Right forelimb (tissue), 1 donor: ENCODE data around the gene TMEM151B.

Experiments used
- DNase-seq: peaks from one replicate; pipeline ENCODE4 v3.0.0-alpha.2; 2018

Gene TMEM151B

DNA sequence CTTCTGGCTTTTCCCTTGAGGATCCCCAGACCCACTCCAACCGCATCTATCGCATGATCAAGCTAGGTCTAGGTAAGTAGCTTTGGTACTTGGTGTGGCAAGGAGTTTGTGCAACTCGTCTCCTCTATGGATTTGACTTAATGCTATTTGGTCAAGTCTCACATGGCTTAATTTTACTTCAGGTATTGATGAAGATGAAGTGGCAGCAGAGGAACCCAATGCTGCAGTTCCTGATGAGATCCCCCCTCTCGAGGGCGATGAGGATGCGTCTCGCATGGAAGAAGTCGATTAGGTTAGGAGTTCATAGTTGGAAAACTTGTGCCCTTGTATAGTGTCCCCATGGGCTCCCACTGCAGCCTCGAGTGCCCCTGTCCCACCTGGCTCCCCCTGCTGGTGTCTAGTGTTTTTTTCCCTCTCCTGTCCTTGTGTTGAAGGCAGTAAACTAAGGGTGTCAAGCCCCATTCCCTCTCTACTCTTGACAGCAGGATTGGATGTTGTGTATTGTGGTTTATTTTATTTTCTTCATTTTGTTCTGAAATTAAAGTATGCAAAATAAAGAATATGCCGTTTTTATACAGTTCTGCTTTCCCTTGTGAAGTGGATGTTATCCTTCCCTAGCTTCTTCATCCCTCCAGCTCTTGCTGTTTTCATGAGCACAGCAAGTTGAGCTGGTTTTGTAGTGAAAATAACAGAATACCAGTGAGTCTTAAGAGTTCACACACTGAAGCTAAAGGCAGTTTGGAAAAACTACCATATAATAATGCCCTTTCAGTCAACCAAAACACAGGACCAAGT, 16.7 kb upstream of the TMEM151B start:
- no peak for DNase-seq

DNA sequence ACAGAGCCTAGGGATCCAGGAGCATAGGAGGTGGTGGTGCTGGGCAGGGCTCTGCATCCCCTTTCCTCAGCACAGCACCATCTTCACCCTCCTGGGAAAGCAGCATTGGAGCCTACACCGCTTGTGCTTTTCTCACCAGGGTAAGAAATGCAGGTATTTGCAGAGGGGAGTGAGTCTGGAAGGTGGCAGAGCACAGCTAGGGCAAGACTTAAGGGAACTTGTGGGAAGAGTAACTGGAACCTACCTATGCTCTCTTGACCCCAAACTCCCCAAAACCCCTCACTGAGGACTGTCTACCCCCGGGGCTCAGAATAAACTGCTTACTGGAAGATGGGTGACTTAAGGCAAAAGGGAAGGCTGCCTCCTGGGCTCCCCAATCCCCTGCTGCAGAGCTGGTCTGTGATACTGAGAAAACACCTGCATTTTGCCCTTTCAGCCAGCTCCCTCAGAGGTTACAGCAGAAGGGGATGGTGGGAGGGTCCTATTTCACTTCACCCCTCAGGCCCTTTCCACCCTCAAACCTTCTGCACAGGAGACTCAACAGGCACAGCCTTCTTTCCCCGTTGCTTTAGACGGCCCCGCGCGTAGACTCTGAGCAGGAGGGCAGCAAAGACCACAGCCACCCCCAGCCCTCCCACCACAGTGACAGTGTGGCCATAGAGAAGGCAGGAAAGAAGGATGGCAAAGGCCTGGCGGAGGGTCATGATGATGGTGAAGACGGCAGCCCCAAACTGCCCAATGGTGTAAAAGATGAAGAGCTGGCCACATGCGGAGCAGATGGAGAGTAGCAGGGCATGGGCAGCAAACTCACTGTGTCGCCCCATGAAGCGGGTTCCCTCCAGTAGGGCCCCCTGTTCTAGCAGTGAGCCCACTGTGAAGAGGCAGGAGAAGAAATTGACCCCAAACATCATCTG, 15.8 kb upstream of the TMEM151B start:
- DNase-seq = no peak

DNA sequence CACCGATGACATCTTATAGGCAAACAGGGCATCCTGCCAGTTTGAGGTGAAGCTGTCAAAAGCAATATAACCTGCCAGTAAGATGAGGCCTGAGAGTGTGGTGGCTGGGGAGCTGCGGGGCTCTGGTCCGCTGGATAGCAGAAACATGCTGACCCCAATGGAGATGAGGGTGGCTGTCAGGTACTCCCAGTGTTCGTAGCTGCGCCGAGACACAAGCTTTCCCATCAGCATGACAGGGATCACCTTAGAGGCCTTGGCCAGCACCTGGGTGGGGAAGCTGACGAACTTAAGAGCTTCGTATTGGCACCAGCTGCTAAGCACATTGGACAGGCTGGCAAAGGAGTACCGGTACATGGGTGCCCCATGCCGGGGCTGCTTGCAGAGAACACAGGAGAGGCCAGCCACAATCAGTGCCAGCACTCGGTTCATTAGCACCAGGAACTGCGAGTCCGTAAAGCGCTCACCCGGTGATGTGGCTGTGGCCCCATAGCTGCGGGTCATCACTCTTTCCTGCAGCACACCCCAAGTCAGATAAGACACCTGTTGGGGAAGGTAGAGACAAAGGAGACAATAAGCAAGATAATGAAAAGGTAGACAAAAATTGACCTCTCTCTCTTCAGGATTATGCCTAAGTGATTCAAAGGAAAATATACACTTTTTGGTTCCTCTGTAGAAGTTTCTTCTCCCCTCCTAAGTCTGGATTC, 15.0 kb upstream of the TMEM151B start:
- DNase-seq = no peak

DNA sequence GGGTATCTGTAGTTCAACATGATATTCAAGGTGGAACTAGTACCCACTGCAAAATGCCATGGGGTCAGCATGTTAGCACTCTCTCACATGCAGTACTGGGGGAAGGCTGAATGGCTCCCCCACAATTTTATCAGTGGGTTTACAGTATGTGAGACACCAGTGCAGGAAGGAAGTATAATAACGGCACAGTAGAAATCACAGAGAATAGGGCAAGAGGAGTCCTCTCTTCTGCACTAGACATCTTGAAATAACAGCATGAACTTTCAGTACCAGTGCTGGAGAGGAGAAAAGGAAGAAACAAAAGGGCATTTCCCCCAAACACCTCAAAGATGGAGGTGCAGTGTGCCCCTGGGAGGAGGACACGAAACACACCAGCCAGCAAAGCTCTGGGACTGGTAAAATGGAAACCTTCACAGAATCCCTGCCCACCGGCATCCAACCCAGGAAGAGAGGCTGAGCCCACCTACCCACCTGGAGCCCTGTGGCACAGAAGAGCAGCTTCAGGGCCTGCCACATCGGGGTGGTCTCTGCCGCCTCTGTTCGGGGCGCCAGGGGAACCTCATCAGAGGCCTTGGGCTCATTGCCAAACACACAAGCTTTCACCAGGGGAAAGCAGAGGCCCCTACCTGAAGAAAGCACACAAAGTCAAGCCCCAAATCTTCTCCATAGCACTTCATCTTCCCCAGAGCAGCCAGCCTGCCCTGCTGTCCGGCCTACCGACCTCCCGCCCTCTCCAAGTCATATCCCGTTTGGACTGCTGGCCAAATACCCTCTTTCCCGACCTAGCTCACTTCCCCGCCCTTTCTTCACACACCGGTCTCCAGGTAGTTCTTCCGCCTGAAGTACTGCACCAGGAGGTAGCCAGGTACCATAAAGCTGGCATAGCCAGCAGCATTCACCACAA, 14.1 kb upstream of the TMEM151B start:
- DNase-seq = no peak

DNA sequence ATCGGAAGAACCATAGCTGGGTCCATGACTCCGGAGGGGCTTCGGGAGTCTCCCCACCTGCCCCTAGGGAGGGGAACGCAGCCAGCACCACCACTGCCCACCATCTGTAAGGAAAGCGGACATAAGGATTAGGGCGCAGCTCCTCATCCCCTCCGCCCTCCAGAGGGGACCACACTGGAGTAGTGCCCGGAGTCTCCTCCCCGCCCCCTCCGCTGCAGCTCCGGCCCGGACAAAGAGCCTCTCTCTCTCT, 13.6 kb upstream of the TMEM151B start:
- DNase-seq = peak; percentile 81

DNA sequence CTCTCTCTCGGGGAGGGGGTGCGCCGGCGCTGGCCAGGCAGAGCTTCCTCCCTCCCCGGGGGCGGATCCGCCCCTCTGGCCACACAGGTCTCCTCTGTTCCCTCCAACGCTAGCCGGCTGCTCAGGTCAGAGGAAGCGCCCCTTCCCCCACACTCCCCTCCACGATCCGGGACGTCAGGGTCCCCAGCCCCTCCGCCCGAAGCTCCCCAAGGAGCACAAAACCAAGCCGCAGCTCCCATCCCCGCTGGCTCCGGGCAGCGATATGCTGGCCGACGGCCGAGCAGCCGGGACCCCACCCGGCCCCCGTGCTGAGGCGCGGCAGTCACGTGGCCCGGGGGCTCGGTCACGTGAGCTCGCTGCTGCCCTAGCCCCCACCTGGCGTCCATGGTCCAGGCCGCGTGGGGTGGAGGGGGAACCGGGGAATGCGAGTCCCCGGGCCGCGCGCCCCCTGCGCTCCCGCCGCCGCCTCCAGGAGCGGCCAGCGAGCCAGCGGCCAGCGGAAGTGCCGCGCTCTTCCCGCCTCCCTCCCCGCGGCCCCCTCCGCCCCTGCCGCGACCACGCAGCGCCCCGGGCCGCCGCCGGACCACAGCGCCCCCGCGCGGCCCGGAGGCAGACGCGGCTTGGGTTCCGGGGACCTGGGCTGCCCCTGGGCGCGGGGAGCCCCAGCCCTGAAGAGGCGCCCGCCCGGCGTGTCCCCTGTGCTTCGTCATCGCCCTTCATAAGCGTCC, 13.1 kb upstream of the TMEM151B start, which contains the start of gene SLC35B2:
SLC35B2 (minus strand) TSS at position 504 of the 728 bp plus-strand sequence; CDS start at position 386, 118 bp downstream.
- DNase-seq = peak; percentile 85

DNA sequence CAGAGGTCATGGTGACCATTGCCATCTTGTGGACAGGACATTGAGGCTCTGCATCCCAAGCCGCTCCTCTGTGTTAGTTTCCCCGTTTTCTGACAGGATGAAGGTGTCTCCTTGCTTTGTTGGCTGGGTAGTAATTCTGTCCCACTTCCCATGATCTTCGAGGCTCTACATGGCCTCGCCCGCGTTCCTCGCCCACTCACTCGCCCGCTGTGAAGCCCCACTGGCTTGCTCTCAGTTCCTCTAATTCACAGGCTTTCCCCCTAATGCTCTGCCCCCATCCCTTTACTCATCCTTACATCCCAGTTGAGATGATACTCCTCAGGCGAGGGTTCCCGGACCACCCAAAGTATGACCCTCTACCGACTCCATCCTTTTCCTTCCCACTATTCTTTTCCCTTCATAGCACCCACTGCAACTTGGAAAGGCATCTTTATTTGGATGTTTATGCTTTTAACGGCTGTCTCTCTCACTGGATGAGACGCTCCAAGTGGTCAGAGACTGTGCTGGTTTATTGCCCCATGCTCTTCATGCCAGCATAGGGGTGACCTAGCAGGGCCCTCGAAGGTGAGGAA, 12.4 kb upstream of the TMEM151B start:
- DNase-seq = no peak

DNA sequence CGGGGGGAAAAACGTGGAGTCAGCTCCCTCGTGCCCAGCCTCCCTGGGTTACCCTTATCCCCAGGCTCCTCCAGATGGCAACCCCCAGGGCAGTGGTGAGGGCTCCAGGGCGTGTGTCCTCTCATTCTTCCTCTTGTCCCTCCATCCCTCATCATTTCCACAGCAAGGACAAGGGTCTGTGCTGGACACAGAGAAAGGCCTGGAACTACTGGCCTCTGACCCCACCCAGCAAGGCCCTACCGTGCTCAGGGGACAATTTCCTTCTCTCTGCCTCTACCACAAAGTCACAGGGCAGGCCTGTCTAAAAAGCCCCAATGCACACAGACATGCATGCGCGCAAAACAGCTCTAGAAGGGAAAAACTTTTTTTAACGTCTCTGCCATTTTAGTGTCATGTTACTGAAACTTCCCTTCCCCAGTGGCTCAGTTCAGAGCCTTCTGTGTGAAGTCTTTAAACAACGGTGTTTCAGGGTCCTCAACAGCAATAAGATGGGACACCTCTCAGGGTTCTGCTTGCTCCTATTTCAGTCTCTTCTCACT, 11.9 kb upstream of the TMEM151B start:
- DNase-seq = no peak

DNA sequence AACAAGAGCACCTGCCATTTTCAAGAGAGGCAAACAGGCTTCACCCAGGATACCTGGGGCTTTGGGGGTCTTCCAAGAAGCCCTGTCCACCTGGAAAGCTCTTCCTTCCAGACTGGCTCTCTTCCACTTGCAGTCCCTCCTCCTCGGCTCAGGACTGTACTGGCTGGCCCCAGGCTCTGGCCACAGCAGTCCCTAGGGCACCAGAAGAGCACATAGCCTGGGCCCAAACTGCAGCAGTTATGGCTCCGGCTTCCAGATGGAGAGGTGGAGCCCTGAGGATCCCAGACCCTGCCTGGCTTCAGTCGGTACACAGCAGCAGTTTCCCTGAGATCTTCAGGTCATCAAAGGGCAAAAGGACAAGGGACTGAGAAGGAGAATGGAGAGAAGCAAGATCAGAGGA, 11.3 kb upstream of the TMEM151B start:
- DNase-seq = no peak

DNA sequence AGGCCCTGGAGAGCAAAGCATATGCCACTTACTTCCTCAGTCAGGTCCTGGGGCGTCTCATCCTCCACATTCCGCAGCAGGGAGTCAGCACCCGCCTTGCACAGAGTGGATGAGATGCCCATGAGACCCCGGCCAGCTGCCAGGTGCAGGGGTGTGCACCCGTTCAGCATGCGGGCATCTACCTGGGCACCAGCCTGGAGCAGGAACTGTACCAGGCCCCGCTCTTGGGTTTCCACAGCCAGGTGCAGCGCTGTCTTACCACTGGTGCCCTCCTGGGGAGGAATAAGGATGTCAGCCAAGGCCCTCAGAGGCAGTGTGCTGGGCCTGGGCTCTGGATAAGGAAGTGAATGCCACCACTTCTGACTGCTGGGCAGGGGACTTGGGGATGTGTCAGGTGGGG, 10.2 kb upstream of the TMEM151B start:
- DNase-seq = no peak

DNA sequence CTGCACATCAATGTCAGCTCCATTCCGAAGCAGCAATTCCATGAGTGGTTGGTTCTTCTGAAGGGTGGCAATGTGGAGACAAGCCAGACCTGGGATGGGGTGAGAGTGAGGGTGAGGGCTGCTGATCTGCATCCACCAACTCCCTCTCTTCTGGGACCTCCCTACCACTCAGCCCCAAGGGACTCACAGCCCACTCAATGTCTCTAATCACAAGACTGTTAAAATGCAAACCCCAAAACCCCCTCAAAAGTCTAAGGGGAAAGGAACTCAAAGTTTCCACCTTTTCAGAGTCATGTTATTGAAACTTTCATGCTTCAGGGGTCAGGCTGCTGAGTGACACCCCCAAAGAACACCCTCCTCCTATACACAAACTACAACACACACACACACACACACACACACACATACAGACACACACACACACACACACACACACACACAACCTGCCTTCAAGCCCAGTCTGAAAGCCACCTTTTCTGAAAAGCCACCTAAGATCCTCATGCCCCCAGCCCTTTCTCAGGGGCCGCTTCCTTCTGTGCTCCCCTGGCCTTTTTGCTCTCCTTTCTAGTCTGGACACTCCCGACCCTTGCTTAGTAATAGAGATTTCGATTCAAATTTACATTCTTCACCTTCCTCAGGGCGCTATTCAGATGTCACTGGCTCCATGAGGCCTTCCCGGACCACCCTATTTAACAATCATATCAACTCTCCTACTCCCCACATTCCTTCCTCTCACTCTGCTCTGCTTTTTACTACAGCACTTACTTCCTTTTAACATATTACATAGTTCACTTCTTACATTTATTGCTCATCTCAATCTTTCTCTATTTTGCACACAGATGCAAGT, 9.6 kb upstream of the TMEM151B start:
- DNase-seq = no peak

DNA sequence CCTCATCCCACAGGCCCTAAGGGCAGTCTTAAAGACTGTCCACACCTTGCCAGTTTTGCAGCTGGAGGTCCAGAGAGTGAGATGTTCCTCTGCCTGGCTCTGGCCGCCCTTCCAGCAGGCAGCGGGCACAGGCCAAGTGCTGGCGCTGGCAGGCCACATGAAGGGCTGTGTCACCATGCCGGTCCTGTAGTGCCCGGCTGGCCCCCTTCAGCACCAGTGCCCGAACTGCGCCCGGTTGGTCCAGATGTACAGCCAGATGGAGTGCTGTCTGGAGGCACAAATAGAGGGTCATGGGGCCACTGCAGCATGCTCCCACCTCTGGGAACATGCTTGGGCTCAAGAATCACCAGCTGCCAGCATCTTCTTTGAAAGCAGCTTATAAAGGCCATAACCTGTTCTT, 8.7 kb upstream of the TMEM151B start:
- no peak for DNase-seq

DNA sequence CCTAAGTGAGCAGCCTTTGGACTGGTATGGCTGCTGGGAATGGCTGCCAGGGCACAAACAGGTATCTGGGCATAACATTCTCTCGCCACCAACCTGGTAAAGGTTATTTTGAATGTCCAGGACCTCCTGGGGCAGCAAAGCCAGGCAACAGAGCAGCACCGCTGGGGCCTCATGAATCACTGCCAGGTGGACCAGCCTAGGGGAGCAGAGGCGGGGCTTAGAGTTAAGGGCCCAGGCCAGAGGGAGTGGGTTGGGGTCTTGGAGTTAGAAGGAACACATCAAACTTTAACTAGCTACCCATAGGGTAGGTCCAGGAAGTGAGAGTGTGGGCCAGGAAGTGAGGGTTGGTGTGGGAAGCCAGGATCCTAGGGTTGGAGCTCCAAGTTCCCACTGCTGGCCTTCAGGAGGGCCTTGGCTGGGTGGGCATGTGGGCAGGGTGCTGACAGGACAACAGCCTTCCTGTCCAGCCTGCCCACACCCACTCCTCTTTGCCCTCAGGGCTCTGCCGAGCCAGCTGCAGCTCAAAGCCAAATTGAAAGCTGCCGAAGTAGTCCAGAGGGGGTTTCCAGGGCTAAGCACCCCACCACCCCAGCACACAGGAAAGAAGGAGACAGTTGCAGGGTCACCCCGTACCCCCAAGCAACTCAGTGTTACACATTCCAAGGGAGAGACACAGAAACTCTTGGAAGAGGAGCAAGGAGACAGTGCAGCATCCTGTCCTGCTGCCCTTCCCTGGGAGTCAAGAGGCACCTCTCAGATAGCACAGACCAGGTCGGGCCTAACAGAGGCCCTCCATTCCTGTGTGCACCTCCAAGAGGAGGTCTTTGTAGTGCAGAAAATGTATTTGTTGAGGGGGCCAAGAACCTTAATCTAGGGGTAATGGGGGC, 7.5 kb upstream of the TMEM151B start:
- DNase-seq = no peak

DNA sequence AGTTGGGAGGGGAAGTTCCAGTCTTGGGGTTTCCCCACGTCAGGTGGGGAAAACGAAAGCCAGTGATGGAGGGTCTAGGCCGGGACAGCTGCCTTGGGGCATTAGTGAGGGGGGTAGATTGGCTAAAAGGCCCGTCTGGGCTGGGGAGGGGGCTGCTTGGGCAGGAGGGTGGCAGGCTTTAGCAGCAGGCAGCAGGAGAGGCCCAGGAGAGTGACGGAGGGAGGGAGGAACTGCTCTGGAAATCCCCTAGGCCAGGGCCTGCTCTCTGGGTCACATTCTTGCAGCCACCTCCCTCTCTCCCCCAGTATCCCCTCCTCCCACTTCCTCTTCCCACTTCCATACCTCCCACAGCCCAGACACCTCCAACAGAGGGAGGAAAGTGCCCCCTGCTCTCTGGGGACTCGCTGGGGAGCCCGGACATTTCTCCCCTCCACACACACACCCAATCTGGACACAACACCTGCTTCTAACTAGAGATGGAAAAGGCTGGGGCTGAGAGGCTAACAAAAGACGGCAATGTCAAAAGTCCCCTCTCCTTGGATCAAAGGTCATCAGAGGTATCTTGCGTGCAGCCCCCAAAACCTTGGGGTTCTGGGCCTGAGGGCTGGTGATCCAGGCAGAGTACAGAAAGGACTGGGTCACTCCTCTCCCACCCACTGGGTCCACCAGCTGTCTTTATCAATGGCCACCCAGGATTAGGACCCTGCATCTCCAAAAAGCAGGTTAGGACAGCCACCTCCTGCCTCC, 6.7 kb upstream of the TMEM151B start:
- DNase-seq = no peak

DNA sequence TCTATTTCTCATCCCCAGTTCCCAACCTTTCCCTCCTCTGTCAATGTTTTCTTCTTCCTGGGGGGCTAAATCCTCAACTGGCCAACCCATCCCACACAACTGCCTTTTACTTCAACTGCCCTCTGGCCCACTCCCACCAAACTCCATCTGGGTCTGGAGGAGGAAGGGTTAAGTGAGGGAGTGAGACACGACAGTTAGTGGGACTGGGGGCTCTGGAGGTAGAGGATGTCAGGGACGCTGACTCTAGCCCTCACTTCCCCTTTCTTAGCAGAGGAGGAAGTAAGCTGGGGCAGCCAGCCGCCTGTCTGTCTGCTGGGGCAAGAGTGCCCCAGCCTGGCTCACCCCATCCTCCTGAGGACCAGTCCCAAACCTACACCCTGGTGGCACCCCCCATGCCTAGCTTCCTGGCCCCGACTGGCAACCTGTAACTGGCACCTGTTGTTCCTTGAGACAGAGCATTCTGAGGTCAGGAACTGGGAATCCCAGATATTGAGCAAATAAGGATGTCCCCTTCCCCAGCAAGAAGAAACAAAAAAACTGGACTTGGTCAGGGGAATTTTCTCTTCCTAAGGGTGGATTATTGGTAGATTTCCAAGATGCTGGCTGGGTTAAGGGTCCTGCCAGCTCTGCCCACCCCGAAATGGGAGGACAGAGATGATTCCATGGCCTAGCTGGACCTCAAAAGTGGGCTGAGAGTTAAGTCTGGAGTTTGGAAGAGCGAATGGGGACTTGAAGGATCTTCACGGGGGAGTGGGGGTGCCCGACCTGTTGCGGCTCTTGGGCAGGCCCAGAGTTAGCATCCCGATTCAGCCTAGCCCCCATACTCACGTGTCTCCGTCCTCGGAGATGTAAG, 5.9 kb upstream of the TMEM151B start:
- DNase-seq = no peak

DNA sequence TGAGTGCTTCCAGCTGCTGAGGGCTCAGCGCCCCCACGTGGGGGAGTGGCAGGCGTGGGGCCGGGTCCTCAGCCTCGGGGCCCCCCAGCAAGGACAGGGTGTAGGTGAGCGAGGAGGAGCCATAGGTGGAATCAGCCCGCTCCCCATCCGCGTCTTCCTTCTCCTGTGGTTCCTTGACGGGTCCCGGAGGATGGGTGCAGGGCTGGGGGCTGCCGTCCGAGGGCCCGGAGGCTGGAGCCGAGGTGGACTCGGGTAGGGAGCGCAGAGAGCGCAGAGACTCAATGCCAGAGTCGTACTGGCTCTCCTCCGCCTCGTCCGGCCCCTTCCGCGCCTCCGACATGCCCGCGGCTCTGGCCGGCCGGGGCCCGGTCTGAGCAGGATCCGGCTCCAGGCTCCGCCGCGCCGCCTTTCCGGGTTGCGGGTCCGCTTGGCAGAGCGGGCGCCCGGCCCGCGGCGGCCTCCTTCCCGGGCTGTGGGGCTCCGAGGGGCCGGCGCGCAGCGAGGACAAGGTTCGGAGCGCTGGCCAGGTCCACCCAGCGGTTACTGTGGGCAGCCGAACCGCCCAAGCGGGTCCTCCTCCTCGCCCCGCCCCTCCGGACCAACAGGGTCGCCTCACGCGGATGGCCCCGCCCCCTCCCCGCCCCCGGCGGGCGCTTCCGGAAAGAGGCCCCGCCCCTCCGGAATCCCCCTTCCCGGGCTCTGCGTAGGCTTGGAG, 5.1 kb upstream of the TMEM151B start, which contains the start of gene NFKBIE:
NFKBIE (minus strand) TSS at position 545 of the 715 bp plus-strand sequence; CDS start at position 340, 205 bp downstream.
- DNase-seq = peak; percentile 96
